ENCODE results near the gene DPP3.

DPP3 gene

DNA sequence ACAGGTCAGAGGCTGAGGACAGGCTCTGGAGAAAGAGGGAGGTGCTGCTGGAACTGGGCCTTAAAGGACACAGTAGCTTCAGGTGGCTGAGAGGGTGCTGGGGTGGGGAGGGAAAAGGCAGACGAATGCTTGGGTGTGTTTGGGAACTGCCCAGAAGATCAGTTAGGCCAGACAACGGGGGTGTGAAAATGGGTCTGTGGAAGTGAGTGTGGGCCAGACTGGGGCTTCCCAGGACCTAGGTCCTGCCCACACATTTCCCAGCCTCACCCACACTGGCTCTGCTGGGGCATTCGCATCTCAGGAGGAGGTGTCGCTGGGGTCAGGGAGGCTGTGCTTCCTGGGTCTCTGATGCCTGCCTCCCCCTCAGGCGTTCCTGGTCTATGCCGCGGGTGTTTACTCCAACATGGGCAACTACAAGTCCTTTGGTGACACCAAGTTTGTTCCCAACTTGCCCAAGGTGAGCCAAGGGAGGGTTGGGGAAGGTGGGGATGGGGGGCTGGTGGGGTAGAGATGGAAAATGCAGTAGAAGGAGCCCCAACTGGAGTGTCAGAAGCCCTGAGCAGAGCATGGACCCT, 4.7 kb downstream of the DPP3 start:
- no peak for DNase-seq

DNA sequence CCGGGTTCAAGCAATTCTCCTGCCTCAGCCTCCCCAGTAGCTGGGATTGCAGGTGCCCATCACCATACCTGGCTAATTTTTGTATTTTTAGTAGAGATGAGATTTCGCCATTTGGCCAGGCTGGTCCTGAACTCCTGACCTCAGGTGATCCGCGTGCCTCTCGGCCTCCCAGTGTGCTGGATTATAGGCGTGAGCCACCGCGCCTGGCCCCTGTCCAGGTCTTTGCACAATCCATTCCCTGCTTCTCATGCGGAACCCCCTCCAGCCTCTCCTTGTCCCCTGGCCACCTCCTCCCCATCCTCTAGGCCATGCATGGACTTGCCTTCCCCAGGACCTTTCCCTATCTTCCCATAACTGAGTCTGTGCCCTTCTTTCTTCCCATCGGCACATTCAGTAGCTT, 8.7 kb downstream of the DPP3 start:
- DNase-seq = no peak

- no peak for DNase-seq
Measured at GRCh38 chr11:66489636-66490035, 9.4 kb downstream of the DPP3 start.

DNA sequence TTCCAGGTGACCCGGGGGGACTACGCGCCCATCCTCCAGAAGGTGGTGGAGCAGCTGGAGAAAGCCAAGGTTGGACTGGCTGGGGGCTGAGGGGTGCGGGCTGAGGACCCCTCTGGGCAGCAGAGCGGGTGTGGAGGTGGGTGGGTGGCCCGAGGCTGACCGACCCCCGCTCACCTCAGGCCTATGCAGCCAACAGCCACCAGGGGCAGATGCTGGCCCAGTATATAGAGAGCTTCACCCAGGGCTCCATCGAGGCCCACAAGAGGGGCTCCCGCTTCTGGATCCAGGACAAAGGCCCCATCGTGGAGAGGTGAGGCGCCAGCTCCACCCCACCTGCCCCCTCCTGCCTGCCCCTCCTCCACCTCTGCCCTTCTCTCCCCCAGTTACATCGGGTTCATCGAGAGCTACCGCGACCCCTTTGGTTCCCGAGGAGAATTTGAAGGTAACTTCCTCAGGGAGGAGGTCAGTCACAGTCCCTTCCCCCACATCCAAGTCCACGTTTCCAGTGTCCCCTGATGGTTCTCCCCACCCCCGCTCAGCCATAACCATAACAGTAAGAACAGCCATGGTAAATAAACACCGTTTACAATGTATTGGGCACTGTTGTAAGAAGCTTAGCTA, 11.2 kb downstream of the DPP3 start:
- DNase-seq = no peak

DNA sequence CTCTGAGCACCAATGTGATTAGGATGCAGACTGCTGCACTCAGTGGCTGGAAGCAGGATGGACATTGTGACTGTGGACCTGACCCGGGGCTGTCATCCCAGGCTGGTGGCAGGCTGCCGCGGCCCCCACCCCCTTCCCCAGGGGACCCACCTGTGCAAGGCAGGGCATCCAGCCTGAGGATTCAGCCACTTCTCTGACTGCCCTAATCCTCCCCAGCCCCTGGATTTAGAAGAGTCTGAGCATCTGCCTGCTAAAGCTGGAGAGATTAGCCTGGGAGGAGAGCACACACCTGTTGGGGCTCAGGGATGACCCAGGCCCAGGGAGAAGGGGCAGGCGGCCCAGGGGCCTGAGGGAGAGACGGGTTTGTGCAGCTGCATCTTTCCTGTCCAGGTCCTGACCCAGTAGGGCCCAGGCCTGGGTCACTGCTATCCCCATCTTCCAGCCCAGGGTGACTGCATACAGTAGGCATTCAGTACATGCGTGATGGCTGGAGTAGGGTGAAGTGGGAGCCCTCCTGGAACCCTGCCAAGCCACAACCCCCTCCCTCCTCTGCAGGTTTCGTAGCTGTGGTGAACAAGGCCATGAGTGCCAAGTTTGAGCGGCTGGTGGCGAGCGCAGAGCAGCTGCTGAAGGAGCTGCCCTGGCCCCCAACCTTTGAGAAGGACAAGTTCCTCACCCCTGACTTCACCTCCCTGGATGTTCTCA, 12.1 kb downstream of the DPP3 start:
- no peak for DNase-seq

- DNase-seq = no peak
Measured at GRCh38 chr11:66493130-66493529, 12.9 kb downstream of the DPP3 start.

DNA sequence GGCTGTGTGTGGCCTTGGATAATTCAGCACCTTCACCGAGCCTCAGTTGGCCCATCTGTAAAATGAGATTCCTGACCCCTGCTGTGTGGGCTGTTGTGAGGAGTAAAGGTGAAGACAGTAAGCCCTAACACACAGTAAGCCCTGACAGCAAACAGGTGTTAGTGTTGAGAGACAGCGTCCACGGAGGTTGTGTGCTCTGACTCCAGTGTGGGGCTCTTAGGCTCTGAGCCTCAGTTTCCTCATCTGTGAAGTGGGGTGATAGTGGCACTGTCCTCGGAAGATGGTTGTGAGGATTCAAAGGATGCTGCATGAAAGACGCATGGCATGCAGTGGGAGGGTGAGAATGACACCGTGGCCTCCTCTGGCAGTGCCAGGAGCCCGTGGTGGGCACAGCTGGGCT, 14.2 kb downstream of the DPP3 start:
- DNase-seq = no peak

DNA sequence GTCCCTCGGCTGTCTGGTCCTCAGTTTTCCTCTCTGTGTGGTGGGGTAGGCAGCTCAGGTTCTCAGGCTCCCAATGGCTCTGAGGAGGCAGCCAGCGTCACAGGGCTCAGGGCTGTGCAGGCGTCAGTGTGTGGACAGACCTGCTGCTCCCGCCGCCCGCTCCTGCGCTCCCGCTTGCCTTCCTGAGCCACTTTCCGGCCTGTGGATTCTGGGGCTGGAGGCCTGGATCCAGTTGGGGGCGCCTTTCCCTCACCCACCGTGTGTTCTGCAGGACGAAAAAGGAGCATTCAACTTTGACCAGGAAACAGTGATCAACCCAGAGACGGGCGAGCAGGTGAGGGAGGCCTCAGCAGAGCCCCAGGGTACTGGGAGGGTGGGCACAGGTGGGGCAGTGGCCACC, 14.7 kb downstream of the DPP3 start:
- DNase-seq = no peak

DNA sequence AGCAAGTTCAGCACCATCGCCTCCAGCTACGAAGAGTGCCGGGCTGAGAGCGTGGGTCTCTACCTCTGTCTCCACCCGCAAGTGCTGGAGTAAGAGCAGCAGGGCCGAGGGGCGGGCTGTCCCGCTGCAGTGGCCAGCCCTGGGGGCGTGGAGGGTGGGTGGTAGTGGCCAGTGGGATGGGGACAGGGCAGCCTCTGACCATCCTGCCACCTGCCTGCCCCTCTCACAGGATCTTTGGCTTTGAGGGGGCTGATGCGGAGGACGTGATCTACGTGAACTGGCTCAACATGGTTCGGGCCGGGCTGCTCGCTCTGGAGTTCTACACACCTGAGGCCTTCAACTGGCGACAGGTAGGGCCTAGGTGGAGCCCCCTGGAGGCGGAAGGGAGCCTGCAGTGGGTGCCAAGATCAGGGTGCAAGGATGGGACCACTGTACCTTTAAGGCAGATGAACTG, 15.2 kb downstream of the DPP3 start:
- DNase-seq = no peak

GRCh38 chr11:66497206-66497605, 17.0 kb downstream of the DPP3 start:
- no peak for DNase-seq

GRCh38 chr11:66498506-66498905, 18.3 kb downstream of the DPP3 start:
- no peak for DNase-seq

DNA sequence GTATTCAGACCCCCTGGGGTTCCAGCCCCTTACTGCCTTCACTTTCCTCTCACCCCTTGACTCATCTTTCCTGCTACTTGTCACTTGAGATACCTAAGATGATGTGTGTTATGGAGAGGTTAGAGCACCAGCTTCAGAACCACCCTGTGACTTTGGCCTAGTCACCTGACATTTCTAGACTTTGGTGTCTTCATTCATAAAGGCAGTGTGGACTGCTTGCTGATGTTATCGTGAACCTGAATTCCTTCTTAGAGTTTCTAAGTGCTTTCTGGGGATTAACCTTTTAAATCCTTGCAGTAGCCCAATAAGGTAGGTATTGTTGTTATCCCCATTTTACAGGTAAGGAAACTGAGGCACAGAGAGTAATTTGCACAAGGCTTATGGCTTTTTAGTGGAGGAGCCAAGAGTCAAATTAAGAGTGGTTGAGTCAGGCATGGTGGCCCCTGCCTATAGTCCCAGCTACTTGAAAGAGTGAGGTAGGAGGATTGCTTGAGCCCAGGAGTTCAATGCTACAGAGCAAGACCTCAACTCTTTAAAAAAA, 25.1 kb downstream of the DPP3 start:
- DNase-seq = no peak

GRCh38 chr11:66509131-66509561, 28.9 kb downstream of the DPP3 start:
- DNase-seq = peak; percentile 11 to 37

GRCh38 chr11:66510271-66510989, 30.2 kb downstream of the DPP3 start, which contains the start of gene BBS1:
Gene BBS1, plus strand, starts transcription at chr11:66510635. Its CDS starts 25 bp downstream, at chr11:66510660.
- DNase-seq = peak; percentile 76 to 80

DNA sequence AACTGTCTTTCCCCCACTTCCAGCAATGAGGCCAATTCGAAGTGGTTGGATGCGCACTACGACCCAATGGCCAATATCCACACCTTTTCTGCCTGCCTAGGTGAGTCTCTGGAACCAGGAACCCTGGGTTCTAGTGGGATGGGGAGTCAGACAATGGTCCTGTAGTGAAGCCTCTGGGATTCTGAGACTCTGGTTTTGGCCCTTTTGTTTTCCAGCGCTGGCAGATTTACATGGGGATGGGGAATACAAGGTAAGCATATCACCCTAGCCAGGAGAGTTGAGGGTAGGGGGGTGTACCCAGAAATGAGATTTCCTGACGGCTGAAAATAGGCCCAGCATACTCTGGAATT, 30.7 kb downstream of the DPP3 start:
- no peak for DNase-seq

DNA sequence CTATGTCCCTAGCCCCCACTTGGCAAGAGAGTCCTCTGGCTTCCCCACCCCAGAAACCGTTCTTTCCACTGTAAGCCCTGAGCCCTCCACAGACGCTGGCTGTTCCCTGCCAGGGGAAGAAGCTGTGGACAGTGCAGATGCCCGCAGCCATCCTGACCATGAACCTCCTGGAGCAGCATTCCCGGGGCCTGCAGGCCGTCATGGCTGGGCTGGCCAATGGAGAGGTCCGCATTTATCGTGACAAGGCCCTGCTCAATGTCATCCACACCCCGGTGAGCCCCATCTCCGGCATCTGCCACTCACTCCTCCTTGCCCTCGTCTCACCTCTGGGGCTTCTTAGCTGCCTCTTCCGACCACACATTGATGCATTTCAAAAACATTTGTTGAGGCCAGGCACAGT, 43.4 kb downstream of the DPP3 start:
- no peak for DNase-seq

GRCh38 chr11:66524304-66525040, 44.2 kb downstream of the DPP3 start:
- DNase-seq = no peak

DNA sequence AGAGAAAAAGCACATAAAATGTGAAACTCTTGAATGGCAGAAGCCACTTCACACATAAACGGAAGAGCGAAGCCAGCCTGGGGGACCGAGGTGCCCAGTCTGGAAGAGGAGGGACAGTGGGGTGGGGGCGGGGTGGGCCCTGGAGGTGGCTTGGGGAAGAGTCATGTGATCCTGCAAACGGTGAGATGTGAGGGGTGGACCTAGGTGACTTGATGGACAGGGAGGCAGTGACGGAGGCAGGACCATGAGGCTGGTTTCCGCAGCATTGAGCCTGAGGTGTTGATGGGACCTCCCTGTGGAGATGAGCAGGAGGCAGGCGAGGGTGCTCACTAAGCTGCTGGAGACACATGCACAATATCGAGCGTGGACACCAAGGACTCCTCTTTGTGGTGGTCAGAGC, 48.8 kb downstream of the DPP3 start:
- no peak for DNase-seq

DNA sequence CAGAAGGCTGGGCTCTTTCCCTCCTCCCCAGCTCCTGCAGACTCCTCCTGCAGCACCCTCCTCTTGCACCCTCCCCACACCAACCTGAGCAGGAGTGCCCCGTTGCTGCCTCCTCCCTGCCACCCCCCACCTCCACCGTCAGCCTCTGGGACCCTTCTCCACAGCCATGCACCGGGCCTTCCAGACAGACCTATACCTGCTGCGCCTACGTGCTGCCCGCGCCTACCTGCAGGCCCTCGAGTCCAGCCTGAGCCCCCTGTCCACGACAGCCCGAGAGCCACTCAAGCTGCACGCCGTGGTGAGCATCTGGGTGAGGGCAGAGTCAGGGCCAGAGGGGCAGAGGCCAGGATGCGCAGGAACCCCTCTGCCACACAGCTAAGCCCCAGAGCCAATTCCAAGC, 49.4 kb downstream of the DPP3 start:
- DNase-seq = no peak

DNA sequence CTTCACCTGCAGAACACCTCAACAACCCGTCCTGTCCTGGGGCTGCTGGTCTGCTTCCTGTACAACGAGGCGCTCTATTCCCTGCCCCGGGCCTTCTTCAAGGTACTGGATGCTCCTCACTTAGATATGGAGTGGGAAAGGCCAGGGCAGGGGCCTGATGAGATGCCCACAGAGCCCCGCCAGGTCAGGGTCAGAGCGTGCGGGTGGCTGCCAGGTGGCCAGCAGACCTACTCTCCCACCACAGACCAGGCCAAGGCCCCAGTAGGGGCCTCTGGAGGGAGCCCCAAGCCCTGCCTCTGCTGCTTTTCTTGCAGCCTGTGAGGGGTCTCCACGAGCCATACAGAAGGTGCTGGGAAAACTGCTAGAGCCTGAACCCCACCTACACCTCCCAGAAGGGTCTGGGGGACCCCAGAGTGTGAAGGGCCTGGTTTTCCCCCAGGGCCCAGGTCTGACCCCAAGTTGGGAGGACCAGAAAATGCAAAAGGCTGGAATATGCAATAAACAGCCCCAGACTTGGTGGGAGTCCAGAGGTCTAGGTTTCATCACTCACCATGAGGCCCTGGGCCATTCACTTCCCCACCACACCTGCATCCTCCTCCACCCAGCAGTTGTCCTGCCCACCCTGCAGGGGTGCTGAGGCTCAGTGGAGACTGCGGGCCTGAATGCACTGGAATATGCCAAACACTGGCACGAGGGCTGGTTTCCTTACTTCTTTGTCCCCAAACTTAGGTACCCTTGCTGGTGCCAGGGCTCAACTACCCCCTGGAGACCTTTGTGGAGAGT, 50.9 kb downstream of the DPP3 start:
- DNase-seq = no peak

DNA sequence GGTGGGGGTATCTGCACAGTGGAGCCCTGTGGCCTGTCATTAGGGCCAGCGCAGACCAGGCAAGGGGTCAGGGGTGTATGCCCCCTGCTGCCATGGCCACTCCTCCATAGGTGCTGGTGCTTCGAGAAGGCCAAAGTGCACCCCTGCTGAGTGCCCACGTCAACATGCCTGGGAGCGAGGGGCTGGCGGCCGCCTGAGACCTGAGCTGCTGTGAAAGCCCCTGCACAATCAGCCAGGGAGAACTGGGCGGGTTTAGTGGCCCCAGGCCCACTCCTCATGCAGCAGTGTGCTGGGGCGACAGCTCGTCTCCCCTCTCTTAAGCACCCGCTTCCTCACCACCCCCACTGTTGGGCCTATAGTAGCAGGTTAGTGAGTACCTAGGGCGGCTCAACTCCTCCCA, 51.6 kb downstream of the DPP3 start:
- no peak for DNase-seq

DNA sequence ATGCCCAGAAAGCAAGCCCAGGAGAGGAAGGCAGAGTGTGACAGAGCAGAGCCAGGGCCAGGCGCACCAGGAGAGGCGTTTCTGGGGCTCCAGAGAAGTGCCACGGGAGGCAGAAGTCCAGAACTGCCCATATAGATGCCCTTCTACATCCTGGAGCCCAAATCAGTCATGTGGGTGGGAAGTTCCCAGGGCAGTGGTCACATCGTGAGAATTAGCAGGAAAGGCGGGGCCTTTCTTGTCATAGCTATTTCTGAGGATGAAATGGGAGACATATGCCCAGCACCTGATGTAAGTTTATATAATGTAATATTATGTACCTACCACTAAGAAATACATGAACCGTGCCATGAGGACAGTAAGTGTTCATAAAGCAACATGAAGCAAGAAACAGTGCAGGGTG, 52.5 kb downstream of the DPP3 start:
- DNase-seq = no peak

All from inflammatory macrophage (primary cell).